OCI-LY1 (cell line): ENCODE measurements around the gene CDK10.

Experiments
- CTCF ChIP-seq: fragments of 200-600 bp; sonication (generic), shearing (Covaris generic); IDR thresholded peaks from 2 replicates; pipeline ENCODE4 v1.5.1; 2017; ENCODE audit warnings: mild to moderate bottlenecking, antibody characterized with exemption, low read length, moderate library complexity, mixed read lengths
- EZH2 ChIP-seq: fragments of 200-600 bp; sonication (generic), shearing (Covaris generic); IDR thresholded peaks from 2 replicates; pipeline ENCODE4 v1.8.0; 2017; ENCODE audit warnings: borderline replicate concordance, mixed run types, mild to moderate bottlenecking, antibody characterized with exemption, low read length, moderate library complexity, mixed read lengths

- TF ChIP-seq CTCF (no peak), EZH2 (no peak)
Measured at GRCh38 chr16:89645122-89645521, 41.4 kb upstream of the CDK10 start.
